ENCODE measurements around the gene GPR68.

DNA sequence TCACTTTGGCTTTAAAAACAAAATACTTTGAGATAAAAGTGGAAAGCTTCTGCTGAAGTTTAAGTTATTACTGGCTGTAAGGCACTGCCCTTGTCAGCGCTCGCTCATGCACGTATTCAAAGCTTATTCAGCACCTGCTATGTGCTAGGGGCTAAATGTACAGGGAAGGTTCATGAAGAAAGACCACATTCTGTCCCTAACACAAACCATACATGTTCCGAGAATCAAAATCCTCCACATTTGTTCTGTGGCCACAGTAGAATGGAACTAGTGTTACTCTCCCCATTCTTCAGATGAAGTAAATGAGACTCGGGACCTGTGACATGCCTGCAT, 33.8 kb upstream of the GPR68 start:
- TF ChIP-seq, protein P1, sequence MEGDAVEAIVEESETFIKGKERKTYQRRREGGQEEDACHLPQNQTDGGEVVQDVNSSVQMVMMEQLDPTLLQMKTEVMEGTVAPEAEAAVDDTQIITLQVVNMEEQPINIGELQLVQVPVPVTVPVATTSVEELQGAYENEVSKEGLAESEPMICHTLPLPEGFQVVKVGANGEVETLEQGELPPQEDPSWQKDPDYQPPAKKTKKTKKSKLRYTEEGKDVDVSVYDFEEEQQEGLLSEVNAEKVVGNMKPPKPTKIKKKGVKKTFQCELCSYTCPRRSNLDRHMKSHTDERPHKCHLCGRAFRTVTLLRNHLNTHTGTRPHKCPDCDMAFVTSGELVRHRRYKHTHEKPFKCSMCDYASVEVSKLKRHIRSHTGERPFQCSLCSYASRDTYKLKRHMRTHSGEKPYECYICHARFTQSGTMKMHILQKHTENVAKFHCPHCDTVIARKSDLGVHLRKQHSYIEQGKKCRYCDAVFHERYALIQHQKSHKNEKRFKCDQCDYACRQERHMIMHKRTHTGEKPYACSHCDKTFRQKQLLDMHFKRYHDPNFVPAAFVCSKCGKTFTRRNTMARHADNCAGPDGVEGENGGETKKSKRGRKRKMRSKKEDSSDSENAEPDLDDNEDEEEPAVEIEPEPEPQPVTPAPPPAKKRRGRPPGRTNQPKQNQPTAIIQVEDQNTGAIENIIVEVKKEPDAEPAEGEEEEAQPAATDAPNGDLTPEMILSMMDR (IDR thresholded peaks at IDR 0.05), result no peak
- TF ChIP-seq POLR2A (IDR thresholded peaks at IDR 0.05), result no peak
